T1000 (cell line): Measurements from ENCODE around the gene OR52N2.

Experiments
- DNase-seq: peaks from one replicate; lab custom pipeline; 2025; ENCODE audit warnings: mixed read lengths; lab: John Stamatoyannopoulos, UW

OR52N2 gene

GRCh38 chr11:5808500-5809121 is at the start of gene OR52N2:
Gene OR52N2 (plus strand): TSS chr11:5808924. CDS start chr11:5820336, 11,412 bp downstream.
- peak; percentile 57 for DNase-seq

- DNase-seq: no peak
These were observed 41.7 kb upstream of the OR52N2 start for GRCh38 chr11:5767056-5767455.

- DNase-seq: no peak
These were observed 25.5 kb upstream of the OR52N2 start, which contains the start of gene OR52N5 for GRCh38 chr11:5783255-5783654. Gene OR52N5 (minus strand): TSS chr11:5783355. CDS start chr11:5778634, 4,721 bp downstream.

- DNase-seq: no peak
These were observed 17.6 kb upstream of the OR52N2 start, which contains the start of gene OR52N1 for GRCh38 chr11:5791165-5791564. Gene OR52N1 (minus strand): TSS chr11:5791265. CDS start chr11:5788816, 2,449 bp downstream.

GRCh38 chr11:5796541-5796940 is 12.2 kb upstream of the OR52N2 start:
- no peak for DNase-seq

GRCh38 chr11:5803982-5804381 is 4.7 kb upstream of the OR52N2 start:
- no peak for DNase-seq

GRCh38 chr11:5807580-5807979 is 1.1 kb upstream of the OR52N2 start:
- DNase-seq: no peak

- no peak for DNase-seq
These were observed 397 bp downstream of the OR52N2 start for GRCh38 chr11:5809122-5809519.

GRCh38 chr11:5809905-5810795 is 1.4 kb downstream of the OR52N2 start:
- no peak for DNase-seq

- DNase-seq: no peak
These were observed 6.8 kb downstream of the OR52N2 start for GRCh38 chr11:5815534-5815933.

- DNase-seq: no peak
These were observed 9.6 kb downstream of the OR52N2 start for GRCh38 chr11:5818245-5818886.

GRCh38 chr11:5831196-5831829 is 22.6 kb downstream of the OR52N2 start:
- no peak for DNase-seq

- no peak for DNase-seq
These were observed 24.7 kb downstream of the OR52N2 start for GRCh38 chr11:5833446-5833845.

- DNase-seq: no peak
These were observed 29.0 kb downstream of the OR52N2 start for GRCh38 chr11:5837695-5838094.

GRCh38 chr11:5841797-5842196 is 33.1 kb downstream of the OR52N2 start, which contains the start of gene OR52E6:
Gene OR52E6 (minus strand): TSS chr11:5841897. CDS start chr11:5841897, 0 bp downstream.
- DNase-seq: no peak

- no peak for DNase-seq
These were observed 38.0 kb downstream of the OR52N2 start for GRCh38 chr11:5846701-5847100.

GRCh38 chr11:5847711-5848110 is 39.0 kb downstream of the OR52N2 start:
- DNase-seq: no peak

- DNase-seq: no peak
These were observed 42.3 kb downstream of the OR52N2 start for GRCh38 chr11:5851002-5851401.

- no peak for DNase-seq
These were observed 48.9 kb downstream of the OR52N2 start, which contains the start of gene OR52E8 for GRCh38 chr11:5857590-5857989. Gene OR52E8 (minus strand): TSS chr11:5857690. CDS start chr11:5857690, 0 bp downstream.

- DNase-seq: no peak
These were observed 57.1 kb downstream of the OR52N2 start for GRCh38 chr11:5865826-5866225.
